ENCODE data around the gene MRTFB. TPM values are rescaled to one million over a fixed set of nuclear protein-coding genes. Genes with fewer than 3 reads are reported as not detected.
A peak's percentile ranks its signal among the peaks of the same experiment; 100 is the strongest.

MRTFB gene
- total and polyA plus RNA-seq, 11 donors = 8.0 to 38.3 (median 25.3) TPM

DNA sequence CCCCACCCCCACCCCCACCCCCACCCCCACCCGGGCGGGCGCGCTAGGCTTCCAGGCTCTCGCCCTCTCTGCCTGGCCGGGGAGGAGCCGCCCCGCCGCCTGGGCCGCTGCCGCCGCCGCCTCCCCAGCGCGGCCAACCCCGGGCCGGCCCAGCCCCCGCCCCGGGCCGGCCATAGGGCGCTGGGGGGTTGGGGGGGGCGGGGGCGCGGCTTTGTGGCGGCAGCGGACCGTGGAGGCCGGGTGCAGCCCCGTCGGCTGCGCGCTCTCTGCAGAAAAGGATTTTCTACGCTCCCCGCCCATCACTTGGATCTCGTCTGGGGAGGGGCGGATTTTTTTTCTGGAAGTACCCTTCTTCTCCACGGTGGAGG is 230.9 kb downstream of the MRTFB start:
- Histone ChIP-seq H3K27ac (peak overlapping the region; percentile 53 to 94 (median 88)), H3K36me3 (no peaks in the 10 kb centered on the region), H3K4me3 (peak overlapping the region; percentile 67 to 99 (median 92)), H3K4me1 (peaks cover 0 to 43% (median 18%) of the 10 kb centered on the region in 12 donors), H3K27me3 (peaks cover 0 to 24% (median 0%) of the 10 kb centered on the region in 9 donors), H3K9me3 (no peaks in the 10 kb centered on the region)
- intact Hi-C loops (cut with DNase I) = loop anchor here in 4 of 10 donors (2.0 to 10.0 kb wide), 7 partner anchors 45 to 187 kb away; no protein-coding TSS in a partner anchor
- ATAC-seq = peak; percentile 68 to 88 (median 76)
- TF ChIP-seq, protein P1, sequence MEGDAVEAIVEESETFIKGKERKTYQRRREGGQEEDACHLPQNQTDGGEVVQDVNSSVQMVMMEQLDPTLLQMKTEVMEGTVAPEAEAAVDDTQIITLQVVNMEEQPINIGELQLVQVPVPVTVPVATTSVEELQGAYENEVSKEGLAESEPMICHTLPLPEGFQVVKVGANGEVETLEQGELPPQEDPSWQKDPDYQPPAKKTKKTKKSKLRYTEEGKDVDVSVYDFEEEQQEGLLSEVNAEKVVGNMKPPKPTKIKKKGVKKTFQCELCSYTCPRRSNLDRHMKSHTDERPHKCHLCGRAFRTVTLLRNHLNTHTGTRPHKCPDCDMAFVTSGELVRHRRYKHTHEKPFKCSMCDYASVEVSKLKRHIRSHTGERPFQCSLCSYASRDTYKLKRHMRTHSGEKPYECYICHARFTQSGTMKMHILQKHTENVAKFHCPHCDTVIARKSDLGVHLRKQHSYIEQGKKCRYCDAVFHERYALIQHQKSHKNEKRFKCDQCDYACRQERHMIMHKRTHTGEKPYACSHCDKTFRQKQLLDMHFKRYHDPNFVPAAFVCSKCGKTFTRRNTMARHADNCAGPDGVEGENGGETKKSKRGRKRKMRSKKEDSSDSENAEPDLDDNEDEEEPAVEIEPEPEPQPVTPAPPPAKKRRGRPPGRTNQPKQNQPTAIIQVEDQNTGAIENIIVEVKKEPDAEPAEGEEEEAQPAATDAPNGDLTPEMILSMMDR (IDR thresholded peaks at IDR 0.05) = no peak
- TF ChIP-seq POLR2A (IDR thresholded peaks at IDR 0.05) = peak in 1 of 2 donors; percentile 37
- WGBS, 4 donors = 0 to 1% (median 0%) methylated on average over 2 to 33 of the region's 37 CpGs
- DNase-seq = peak; percentile 64 to 80 (median 70)

DNA sequence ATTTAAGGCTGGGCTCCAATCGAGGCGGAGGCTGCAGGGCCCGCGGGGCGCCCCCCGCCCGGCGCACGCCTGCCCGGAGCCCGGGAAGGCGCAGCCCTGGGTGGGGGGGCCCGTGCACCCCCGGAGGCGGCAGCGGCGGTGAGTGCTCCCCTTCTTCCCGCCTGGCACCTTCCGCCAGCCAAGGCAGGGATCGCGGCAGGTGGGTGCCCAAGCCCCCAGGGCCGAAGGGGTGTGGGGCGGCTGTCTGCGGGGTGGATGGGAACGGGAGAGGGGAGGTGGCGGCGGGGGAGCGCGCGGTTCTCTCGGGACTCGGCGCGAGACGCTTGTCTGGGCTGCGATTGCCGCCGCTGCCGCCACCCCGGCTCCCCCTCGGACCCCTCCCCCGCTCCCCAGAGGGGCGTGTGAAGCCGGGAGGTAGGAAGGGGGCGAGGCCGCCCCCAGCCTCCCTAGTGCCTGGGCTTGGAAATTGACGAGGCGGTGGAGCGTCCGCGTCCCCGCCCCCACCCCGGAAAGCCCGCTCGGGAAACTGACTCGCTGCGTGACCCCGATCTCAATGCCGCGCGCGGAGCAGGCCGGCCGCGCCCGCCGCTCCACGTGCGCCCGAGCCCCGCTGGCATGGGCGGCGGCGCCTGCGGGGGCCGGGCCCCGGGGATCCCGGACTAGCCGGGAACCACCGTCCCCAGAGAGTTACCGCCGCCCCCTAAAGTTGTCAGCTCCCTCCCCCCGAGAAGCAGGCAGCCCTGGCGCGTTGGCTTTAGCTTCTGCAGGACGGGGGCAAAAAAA is 231.5 kb downstream of the MRTFB start:
- Histone ChIP-seq H3K27me3 (peaks cover 0 to 24% (median 0%) of the 10 kb centered on the region in 9 donors), H3K4me3 (peak overlapping the region; percentile 67 to 99 (median 92)), H3K36me3 (no peaks in the 10 kb centered on the region), H3K9me3 (no peaks in the 10 kb centered on the region), H3K4me1 (peaks cover 0 to 49% (median 20%) of the 10 kb centered on the region in 12 donors), H3K27ac (peak overlapping the region; percentile 53 to 94 (median 88))
- intact Hi-C loops (cut with DNase I) = loop anchor here in 4 of 10 donors (2.0 to 10.0 kb wide), 7 partner anchors 45 to 186 kb away; no protein-coding TSS in a partner anchor
- ATAC-seq (peak in 2 of 4 donors; percentile 24 to 35), DNase-seq (peak in 3 of 5 donors; percentile 29 to 65 (median 36))
- 0 to 1% (median 1%) methylated on average over 22 to 86 of the region's 86 CpGs for WGBS, 4 donors
- TF ChIP-seq, protein P1 (IDR thresholded peaks at IDR 0.05) = no peak
- no peak for TF ChIP-seq POLR2A (IDR thresholded peaks at IDR 0.05)

DNA sequence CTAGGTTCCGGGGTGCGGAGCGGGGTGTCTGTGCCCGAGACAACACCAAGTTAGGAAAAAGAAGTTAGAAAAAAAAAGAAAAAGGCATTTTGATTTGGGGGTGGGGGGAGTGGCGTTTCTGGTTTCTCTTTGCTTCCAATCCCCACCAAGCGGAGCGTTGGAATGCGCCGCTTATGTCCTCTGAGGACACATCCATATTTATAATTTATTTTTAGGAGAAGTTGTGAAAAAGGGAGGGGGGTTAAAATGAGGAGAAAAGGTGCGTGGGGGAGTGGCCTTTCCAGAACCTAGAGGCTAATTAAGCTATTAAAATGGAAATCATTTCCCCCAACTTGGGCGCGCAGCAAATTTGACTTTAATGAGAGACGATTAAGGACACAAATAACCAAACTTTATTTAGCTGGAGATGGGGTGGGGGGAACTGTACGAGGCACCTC is 232.1 kb downstream of the MRTFB start:
- ATAC-seq = no peak

More for the DNA sequence above, 232.1 kb downstream of the MRTFB start:
- Histone ChIP-seq H3K27me3 (peaks cover 0 to 24% (median 0%) of the 10 kb centered on the region in 9 donors), H3K4me3 (peak overlapping the region; percentile 67 to 99 (median 92)), H3K4me1 (peaks cover 0 to 55% (median 23%) of the 10 kb centered on the region in 12 donors), H3K36me3 (no peaks in the 10 kb centered on the region), H3K27ac (peak overlapping the region; percentile 53 to 94 (median 88)), H3K9me3 (no peaks in the 10 kb centered on the region)
- 5 to 11% (median 9%) methylated on average over 14 of the region's 14 CpGs for WGBS, 4 donors
- intact Hi-C loops (cut with DNase I) = loop anchor here in 4 of 10 donors (2.0 to 10.0 kb wide), 7 partner anchors 44 to 186 kb away; no protein-coding TSS in a partner anchor
- DNase-seq = peak in 1 of 5 donors; percentile 30
- TF ChIP-seq, protein P1 (IDR thresholded peaks at IDR 0.05) = no peak
- TF ChIP-seq POLR2A (IDR thresholded peaks at IDR 0.05) = no peak
